GM19239 (cell line): ENCODE data around the gene LEMD3.

ENCODE experiments used
- DNase-seq: peaks from one replicate; pipeline ENCODE4 v3.0.0; 2011; ENCODE audit warnings: low spot score; ENCODE audit not compliant: insufficient read length
- FAIRE-seq: peaks from 2 replicates; lab custom pipeline; 2011; peaks lifted over from hg19 to GRCh38; lab: Jason Lieb, UNC

The LEMD3 gene

DNA sequence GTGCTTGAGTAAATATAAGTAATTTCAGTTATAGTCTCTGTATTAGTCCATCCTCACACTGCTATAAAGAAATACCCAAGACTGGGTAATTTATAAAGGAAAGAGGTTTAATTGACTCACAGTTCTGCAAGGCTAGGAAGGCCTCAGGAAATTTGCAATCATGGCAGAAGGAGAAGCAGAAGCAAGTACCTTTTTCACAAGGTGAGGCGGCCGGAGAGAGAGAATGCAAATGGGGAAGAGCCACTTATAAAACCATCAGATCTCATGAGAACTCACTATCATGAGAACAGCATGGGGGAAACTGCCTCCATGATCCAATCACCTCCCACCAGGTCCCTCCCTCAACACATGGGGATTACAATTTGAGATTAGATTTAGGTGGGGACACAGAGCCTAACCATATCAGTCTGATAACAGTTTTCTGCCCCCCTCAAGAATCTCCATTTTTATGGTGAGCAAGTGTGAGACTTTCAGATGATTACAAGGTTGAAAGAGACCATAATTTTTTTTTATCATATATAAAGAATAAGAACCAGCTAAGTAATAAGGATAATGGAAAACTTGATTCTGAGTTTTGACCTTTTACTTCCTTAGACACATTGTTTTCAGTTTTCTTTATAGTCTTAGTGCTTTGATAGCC lies 35.6 kb downstream of the LEMD3 start:
- FAIRE-seq (no peak), DNase-seq (no peak)

DNA sequence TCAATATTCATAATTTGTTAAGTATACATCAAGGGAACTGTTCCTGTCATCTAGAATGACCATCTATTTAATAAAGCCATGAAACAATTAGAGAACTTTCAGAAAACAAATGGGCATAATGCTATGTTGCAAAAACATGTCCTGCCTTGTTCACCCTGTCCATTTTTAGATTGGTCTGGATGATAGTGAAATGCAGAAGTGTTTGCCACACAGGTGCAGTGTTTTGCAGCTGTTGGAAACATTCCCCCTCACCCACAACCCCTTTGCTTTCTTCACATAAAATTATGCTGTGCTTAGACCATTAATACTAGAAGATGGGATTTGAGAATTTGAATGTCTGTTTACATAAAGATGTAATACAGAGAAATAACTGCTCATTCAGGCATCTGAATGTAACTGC lies 36.5 kb downstream of the LEMD3 start:
- DNase-seq (no peak), FAIRE-seq (peak; percentile 86)

DNA sequence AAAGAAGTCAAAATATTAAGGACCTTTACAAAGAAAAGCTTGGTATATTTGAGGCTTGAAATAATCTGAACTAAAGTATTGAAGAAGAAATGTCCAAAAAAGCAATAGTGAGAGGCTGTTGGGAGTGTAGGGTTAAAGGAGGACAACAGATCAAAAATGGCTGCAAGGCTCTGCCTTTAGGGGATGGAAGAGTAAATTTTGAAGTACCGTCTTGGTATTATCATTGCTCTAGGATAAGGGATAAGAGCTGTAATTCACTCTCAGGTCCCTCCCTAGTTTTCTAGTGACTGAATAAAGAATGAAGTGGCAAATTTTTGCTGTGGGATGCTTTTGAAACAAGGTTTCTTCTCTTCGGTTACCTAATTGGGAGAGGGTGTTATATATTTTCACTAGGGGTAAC lies 38.7 kb downstream of the LEMD3 start:
- no peak for DNase-seq
- no peak for FAIRE-seq

DNA sequence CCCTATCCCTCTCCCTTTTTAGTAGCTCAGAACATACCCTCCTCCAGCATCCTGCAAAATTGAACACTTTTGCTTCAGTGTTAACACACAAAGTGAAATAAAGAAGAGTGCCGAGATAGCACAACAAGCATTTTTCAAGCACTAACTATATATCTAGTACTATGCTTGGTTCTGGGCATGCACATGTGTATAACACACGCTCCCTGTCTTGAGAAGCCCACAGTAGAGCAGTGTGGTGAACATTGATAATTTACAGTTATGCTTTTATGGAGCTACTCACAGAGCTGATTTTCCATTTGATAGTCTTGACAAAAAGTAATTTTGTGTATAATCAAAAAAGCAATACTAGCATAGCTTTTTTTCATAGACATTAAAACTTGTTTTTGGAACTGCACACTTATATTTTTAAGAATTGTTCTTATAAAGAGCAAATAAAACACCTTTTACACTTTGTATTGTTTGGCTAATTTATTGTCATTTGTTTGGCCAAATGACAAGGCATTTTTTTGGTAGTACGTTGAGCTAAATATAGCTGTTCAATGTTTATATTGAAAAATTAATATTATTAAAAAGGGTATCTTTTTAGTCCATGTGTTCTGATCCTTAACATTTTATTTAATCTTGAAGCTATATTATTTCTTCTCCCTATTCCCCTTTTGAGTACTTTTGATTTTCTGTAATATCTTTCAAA lies 39.7 kb downstream of the LEMD3 start:
- no peak for DNase-seq
- FAIRE-seq: peak; percentile 11

DNA sequence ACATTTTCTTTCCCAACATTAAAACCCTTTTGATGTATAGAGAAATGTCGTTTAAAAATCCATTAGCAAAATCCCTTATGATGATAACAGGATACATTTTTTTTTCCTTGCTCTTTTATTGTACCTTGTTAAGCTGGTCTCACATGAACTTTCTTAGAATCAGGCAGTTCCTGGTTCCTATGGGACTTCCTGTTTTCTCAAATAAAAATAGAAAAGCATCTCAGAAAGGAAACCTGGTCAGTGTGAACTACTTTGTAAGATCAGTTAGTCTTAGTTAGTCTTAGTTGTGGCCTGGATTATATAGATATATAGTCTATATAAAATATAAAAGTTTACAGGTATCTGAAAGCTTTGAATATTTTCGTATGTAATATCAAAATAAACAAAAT lies 40.3 kb downstream of the LEMD3 start:
- peak; percentile 67 for FAIRE-seq
- no peak for DNase-seq

DNA sequence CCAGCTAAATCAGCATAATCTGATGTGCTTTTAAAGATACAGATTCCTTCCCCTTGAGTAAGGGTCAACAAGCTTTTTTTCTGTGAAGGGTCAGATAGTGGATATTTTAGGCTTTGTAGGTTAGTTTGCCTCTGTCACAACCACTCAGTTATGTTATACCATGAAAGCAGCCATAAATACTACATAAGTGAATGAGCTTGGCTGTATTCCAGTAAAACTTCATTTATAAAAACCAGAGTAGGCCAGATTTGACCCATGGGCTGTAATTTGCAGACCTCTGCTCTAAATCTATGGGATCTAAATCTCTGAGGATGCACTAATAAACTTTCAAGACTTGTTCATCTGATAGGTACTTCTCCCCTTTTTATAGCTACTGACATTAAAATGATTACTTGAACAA lies 47.7 kb downstream of the LEMD3 start:
- DNase-seq: no peak

DNA sequence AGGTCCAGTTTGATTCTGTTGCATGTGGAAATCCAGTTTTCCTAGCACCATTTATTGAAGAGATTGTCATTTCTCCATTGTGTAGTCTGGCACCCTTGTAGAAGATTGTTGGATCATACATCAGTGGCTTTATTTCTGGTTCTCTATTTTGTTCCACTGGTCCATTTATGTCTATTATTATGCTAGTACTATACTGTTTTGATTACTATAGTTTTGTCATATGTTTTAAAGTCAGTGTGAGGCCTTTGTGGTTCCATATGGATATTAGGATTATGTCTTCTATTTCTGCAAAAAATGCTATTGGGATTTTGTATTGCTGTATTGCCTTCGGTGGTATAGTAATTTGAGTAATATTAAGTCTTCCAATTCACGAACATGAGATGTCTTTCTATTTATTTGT lies 51.4 kb downstream of the LEMD3 start:
- FAIRE-seq: no peak
- no peak for DNase-seq

More for the DNA sequence above, 47.7 kb downstream of the LEMD3 start:
- no peak for FAIRE-seq

DNA sequence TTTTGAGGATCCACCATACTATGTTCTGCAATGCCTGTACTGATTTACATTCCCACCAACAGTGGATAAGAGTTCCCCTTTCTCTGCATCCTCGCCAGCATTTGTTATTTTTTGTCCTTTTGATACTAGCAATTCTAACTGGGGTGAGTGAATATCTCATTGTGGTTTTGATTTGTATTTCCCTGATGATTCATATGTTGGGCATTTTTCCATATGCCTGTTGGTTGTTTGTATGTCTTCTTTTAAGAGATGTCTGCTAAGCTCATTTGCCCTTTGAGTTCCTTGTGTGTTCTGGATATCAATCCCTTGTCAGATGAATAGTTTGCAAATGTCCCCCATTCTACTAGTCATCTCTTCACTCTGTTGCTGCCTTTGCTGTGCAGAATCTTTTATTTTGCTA lies 60.1 kb downstream of the LEMD3 start:
- DNase-seq (no peak), FAIRE-seq (no peak)

DNA sequence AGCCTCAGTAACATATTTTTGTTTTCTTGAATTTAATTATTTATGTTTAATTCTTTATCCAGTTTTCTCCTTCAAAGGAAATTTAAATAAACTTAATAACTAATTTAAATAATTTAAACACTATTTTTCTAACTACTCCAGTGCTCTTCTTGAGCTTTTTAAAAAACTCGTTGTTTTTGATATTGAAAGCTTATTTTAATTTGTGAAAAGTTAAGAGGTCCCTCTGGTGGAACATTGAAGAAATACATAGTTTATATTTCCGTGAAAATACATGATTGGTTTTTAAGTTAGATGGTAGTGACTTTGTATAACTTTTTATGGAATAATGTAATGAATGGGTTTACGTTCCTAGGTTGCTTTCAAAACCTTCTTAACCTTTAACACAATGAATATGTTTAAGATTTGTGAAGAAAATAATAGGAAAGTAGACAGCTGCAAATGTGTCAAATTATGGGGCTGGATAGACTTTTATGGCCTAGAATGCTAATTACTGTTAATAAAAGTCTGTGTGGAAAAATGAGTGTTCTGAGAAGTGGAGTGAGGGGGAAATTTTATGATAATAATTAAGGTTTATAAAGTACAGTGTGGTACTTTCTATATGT lies 63.2 kb downstream of the LEMD3 start:
- no peak for DNase-seq
- peak; percentile 78 for FAIRE-seq

DNA sequence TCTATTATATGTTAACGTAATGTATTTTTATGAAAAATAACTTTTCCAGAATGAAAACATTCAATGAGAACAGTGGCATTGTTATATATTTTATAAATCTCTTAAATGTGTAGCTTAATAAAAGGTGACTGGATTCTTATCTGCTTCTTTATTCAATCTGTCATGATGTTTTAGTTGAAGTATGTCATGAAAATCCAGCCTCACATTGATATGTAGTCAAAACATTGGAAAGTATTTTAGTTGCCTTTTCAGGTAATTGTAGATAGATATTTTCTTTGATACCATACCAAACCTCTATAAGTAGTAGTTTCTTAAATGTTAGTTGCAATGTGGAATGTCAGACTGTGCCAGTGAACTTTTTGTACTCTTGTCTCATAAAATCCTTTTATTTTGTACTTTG lies 67.8 kb downstream of the LEMD3 start:
- FAIRE-seq (no peak), DNase-seq (no peak)

DNA sequence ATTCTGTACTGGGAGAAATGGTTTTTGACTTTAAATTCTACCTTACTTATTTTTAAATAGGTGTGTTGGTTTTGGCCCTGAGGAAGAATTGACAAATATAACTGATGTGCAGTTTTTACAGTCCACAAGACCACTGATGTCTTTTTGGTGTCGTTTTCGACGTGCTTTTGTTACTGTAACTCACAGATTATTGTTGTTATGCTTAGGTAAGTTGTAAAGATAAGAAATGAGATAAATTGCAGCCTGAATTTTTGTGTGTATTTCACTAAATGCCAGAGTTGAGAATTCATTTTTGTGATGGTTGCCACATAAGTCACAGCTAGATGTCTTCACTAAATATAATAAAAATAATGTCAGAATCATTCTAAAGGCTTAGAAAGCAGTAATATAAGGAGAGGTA lies 69.2 kb downstream of the LEMD3 start:
- FAIRE-seq (no peak), DNase-seq (no peak)

DNA sequence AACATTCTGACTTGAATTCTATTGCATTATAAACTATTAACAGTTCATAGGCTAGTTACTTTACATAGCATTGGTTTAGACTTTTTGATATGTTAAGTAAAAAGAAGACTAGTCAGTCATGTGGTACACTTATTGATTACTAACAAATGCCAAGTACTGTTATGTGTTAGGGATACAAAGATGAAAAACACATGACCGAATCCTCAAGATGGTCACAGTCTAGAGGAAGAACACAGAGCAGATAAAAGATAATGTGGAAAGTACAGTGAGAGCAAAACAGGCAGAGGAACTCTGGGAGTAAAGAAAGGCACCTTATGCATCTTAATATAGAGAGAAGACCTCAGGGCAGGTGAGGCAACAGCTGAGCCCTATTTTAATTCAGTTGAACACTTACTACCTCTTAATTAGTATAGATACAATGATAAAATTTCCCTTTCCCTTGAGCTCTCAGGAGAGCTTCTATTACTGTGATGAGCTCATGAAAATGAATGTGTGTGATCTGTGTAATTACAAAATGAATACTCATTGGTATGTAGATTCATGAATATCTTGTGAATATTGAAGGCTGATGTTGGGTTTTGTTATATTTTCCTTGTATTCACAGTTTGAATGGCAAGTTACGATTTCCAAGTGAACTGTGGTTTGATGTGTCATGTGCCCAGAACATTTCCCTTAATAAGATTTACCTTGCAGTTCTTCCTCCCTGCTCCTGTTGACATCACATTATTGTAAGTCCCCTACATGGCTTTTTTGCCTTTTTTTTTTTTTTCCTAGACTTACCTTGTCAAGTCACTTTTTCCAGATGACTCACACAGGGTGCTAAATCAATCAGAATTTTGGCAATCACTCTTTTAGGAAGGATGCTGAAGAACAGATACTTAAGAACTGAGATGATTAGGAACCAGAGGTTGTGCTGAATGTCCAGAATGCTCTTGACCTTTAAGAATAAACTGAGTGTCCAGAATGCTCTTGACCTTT lies 79.6 kb downstream of the LEMD3 start:
- no peak for FAIRE-seq

DNA sequence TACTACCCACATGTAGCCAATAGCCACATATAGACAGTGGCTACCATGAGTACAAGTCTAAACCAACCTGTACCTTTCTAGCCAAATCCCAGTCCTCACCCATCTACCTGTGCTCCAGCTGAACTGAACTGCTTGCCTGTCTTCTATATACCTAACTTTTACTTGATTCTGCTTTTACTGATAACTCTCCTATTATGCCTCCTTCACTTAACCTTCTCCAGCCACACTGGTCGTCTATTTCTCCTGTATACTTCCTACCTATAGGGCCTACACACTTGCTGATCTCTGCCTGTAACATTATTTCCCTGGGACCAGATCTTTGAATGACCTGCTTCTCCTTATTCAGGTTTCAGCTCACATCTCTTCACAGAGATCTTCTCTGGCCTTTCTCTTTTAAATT lies 83.1 kb downstream of the LEMD3 start:
- FAIRE-seq (no peak), DNase-seq (no peak)

More for the DNA sequence above, 79.6 kb downstream of the LEMD3 start:
- DNase-seq: no peak

DNA sequence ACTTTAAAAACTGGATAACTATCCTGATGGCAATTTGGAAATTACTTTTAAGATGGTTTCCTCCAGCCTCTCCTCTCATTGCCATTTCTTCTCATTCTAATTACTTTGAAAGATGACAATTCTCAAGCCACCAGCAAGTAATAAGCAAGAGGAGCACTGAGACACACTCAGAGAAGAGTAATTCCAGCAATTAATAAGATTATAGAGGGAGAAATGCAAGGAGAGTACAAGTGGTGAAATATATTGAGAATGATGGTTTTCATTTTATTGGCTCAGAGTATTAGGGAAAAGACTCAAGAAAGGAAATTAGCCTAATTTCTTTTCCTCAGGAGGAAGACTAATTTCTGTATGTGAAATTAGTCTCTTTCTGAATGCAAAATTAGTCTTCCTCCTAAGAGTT lies 88.6 kb downstream of the LEMD3 start:
- FAIRE-seq (no peak), DNase-seq (no peak)

DNA sequence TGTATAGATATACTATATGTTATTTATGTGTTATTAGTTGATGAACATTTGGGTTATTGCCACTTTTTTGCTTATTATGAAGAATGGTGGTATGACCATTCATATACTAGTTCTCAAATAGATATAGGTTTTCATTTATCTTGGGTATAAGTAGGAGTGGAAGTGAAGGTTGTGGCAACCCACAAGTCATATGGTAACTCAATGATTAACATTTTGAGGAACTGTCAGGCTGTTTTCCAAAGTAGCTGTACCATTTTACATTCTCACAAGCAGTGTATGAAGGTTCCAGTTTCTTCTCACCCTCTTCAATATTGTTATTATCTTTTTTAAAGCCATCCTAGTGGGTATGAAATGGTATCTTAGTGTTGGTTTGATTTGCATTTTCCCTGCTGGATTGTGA lies 90.1 kb downstream of the LEMD3 start:
- DNase-seq (no peak), FAIRE-seq (no peak)

DNA sequence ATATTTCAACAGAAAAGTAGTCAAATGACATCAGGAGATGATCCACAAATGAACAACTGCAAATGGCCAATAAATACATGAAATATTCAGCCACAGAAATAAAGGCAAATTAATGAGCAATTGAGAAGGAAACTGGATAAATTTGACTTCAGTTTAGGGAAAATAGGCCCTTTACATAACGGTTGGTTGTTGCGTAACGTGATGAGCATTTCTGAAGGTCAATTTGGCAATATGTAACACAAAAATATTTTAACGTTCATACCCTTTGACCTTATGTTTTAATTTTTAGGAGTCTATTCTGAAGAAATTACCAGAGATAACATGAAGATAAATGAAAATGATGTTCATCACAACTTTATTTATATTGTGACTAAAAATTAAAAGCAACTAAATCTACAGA lies 94.4 kb downstream of the LEMD3 start:
- DNase-seq (no peak), FAIRE-seq (no peak)

DNA sequence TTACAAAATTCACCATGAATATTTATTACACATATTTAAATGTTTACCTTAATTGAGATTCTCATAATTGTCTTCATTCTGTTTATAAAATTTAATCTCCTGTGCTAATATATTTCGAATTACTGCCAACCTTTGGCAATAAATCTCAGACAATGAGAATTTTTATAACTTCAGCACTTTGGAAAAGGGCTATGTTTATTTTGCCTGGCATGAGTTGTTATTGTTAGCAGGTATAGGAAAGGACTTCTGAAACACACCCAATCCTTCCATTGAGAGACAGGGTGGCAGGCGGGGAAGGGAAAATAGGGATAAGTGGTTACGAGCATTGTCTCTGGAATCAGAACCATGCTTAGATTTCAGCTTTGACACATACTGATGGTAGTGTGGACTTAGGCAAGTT lies 97.0 kb downstream of the LEMD3 start:
- no peak for DNase-seq
- FAIRE-seq: no peak

DNA sequence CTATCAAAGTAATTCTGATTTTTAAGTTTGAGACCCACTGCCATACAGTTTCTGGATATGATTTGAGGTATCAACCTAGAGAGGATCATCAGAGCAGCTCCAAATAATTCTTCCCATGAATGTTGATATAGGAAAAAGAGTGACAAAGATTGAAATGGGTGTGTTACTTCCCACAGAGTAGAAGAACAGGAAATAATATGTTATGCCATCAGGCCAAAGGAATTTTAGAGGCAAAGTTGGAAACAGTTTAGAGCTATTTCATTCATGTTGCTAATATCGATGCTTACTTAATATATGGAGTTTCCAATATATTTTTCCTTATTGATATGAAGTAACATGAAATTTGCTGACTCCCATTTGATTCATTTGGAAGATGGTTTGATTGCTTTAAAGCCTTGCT lies 100.2 kb downstream of the LEMD3 start:
- DNase-seq (no peak), FAIRE-seq (no peak)

DNA sequence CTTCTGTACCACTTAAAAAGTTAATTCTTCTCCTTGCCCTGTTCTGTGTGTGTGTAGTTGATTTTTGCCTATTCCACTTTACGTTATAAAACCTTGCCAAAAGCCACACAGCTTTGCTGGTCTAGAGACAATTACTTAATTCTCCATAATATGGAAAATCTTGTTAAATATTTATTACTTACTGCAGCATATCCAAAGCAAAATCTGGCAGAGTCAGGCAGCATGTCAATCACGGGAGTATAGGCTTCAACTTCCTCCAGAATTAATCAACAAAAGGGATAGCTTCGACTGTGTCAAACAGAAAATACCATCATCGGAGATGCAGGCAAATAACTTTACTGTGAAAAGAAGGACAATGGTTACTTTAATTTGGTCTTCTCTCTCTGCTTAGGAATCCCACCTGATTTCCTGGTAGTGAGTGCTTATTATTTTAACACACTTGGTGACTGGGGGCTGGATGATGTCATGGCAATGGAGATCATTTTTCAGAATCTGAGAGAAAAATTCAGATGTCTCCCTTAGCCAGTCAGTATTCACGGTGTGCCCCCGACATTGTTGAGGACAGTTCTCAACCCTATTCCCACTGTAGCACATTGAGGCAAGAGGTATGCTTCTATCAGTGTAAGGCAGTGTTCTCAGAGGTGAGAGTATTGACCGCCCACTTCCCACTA lies 105.4 kb downstream of the LEMD3 start:
- FAIRE-seq (no peak), DNase-seq (no peak)

DNA sequence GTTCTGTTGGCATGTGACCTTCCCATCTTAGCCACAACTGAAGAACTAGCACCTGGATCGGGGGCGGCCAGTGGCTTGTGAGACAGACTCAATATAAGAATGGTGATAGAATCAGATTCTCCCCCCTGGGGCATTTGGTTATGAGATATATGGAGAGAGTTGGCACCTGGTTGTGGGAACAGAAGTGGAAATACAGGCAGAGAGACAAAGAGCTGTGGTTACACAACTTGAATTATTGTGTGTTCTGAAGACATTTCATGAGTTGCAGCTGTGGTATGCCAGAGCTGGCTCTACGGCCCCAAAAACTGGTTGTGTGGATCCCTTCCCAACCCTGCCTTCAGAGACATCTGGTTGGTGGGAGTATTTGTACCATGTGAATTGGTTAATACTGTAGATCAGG lies 106.2 kb downstream of the LEMD3 start:
- FAIRE-seq (no peak), DNase-seq (no peak)
